Osteocyte (in vitro differentiated cells): Measurements from ENCODE around the gene CCDC86. TPM values are rescaled to one million over a fixed set of nuclear protein-coding genes. Genes with fewer than 3 reads are reported as not detected.
A peak's percentile ranks its signal among the peaks of the same experiment; 100 is the strongest.

Experiments used
- DNase-seq: peaks from one replicate; pipeline ENCODE4 v3.0.0; 2021; ENCODE audit warnings: mixed read lengths; ENCODE audit not compliant: unreplicated experiment; ENCODE audit errors: extremely low spot score
- H3K27ac Mint-ChIP-seq: one replicate; pipeline ENCODE4 v1.8.0; 2021; ENCODE audit warnings: mild to moderate bottlenecking, mixed read lengths; ENCODE audit not compliant: unreplicated experiment
- H3K27me3 Mint-ChIP-seq: one replicate; pipeline ENCODE4 v1.8.0; 2021; ENCODE audit warnings: mixed read lengths; ENCODE audit not compliant: unreplicated experiment
- H3K36me3 Mint-ChIP-seq: one replicate; pipeline ENCODE4 v1.8.0; 2021; ENCODE audit warnings: mixed read lengths; ENCODE audit not compliant: unreplicated experiment
- H3K4me1 Mint-ChIP-seq: one replicate; pipeline ENCODE4 v1.8.0; 2021; ENCODE audit warnings: mixed read lengths; ENCODE audit not compliant: unreplicated experiment
- H3K4me3 Mint-ChIP-seq: one replicate; pipeline ENCODE4 v1.8.0; 2021; ENCODE audit warnings: mild to moderate bottlenecking, moderate library complexity, mixed read lengths; ENCODE audit not compliant: unreplicated experiment
- H3K9me3 Mint-ChIP-seq: one replicate; pipeline ENCODE4 v1.8.0; 2021; ENCODE audit warnings: mixed read lengths; ENCODE audit not compliant: unreplicated experiment
- total RNA-seq: library from RNA; stranded (reverse); gene quantifications from 2 replicates; pipeline ENCODE4 v1.2.1, GENCODE V29; 2021
- TF ChIP-seq, protein P1 (sequence below): fragments of 200-600 bp; sonication (generic); IDR thresholded peaks from 2 replicates; pipeline ENCODE4 v1.5.0; 2021; ENCODE audit warnings: antibody characterized with exemption, mild to moderate bottlenecking, moderate library complexity

The CCDC86 gene
- total RNA-seq, 1 donor from 2014 or later, result 25.9 TPM

DNA sequence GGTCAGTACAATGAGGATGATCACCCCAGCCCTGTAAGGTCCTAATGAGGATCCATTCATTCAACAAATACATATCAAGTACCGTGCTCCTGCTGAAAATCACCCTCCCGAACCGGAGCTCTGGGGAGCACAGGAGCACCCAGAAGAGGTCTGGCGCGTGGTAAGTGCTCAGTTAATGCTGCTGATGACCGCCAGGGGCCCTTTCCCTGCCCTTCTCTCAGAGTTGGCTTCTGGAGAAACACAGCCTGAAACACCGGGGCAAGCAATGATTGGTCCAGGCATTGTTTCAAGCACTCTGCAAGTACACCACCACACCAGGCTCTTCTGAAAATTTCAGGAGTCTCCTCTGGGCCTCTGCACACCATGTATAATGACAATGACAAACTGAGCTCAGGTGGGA is 3.8 kb upstream of the CCDC86 start:
- TF ChIP-seq, protein P1, sequence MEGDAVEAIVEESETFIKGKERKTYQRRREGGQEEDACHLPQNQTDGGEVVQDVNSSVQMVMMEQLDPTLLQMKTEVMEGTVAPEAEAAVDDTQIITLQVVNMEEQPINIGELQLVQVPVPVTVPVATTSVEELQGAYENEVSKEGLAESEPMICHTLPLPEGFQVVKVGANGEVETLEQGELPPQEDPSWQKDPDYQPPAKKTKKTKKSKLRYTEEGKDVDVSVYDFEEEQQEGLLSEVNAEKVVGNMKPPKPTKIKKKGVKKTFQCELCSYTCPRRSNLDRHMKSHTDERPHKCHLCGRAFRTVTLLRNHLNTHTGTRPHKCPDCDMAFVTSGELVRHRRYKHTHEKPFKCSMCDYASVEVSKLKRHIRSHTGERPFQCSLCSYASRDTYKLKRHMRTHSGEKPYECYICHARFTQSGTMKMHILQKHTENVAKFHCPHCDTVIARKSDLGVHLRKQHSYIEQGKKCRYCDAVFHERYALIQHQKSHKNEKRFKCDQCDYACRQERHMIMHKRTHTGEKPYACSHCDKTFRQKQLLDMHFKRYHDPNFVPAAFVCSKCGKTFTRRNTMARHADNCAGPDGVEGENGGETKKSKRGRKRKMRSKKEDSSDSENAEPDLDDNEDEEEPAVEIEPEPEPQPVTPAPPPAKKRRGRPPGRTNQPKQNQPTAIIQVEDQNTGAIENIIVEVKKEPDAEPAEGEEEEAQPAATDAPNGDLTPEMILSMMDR, result peak; percentile 33

DNA sequence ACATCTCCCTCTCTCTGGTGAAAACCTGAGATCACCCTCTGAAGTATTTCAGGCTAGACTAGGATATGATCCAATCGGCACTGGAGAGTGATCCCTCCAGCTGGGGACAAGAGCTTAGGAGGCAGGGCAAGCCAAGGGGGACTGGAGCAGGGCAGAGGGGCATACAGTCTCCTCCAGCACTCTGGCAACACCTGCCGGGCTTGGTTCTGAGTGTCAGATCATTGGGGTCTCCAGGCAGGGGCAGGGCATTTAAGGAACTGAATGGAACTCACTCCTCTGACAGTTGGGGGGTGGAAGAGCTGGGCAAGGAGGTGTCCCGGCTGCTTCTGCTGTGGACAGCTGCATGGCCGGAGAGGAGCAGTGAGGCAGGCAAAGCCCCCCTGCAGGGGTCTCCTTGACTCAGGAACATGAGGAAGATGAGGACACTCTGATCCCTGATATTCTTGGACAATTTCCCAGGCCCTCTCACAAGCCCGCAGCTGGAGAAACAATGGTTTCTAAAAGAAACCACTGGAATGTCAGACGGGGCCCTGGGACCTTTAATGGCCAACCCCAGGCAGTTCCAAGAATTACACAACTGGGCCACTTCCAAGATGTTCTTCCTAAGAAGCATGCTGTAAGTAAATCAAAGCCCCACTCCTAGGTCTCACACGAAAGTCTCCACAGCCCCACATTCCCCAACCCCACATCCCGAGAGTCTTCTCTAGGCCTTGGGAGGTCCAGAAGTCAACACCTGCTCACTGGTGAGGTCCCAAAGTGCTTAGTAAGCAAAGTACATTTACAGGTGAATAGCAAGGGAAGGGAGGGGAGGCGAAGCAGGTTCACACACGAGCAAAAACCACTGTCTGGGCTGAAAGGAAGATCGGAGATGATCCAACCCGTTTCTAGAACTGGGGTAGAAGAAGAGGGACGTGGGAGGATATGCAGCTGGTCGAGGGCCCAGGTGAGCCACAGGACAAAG is 1.2 kb upstream of the CCDC86 start:
- TF ChIP-seq, protein P1, result no peak
- peak overlapping the region; percentile 84 for H3K4me3 Mint-ChIP-seq
- DNase-seq, result no peak

More for the DNA sequence above, 3.8 kb upstream of the CCDC86 start:
- Mint-ChIP-seq H3K4me1 (peaks cover 33% of the 10 kb centered on the region), H3K36me3 (no peaks in the 10 kb centered on the region), H3K9me3 (no peaks in the 10 kb centered on the region), H3K27ac (no peak overlapping the region), H3K4me3 (no peak overlapping the region), H3K27me3 (peaks cover 22% of the 10 kb centered on the region)
- DNase-seq, result no peak

DNA sequence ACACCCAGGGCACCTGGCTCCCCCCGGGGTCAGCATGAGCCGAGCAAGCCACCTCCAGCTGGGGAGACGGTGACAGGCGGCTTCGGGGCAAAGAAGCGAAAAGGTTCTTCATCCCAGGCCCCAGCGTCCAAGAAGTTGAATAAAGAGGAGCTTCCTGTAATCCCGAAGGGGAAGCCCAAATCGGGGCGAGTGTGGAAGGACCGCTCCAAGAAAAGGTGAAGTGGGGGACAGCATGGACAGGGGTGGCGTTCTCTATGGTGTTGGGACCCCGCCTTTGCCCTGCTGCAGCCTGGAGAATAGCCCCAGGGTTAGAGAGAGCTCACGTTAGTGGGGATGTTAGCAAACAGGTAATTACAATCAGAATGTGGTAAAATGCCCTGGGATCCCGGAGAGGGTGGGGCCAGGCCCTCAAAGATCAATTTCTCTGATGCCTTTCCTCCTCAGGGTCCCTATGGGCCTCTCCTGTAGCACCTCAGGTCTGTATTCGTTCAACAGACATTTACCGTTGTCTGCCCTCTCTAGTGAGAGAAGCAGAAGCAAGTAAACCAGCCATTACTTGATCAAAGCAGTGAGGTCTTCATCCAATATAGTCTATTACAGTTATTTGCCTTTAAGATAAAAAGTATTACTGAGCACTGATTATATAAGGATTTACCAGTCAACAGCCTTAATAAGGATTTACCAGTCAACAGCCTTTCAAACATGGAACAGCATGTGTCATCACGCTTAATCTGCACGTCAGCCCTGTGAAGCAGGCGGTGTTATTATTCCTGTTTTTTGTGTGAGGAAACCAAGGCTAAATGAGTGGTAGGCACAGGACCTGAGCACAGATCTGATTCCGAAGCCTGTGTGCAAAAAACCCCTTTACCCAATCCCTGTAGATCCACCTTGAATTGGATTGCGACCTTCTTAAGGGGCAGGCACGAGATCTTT is 1.0 kb downstream of the CCDC86 start:
- no peak for DNase-seq
- H3K4me3 Mint-ChIP-seq, result peak overlapping the region; percentile 84
- no peaks in the 10 kb centered on the region for H3K27me3 Mint-ChIP-seq
- H3K27ac Mint-ChIP-seq, result peak overlapping the region; percentile 97
- H3K9me3 Mint-ChIP-seq, result no peaks in the 10 kb centered on the region
- peaks cover 57% of the 10 kb centered on the region for H3K4me1 Mint-ChIP-seq
- TF ChIP-seq, protein P1, result no peak
- H3K36me3 Mint-ChIP-seq, result peaks cover 6% of the 10 kb centered on the region

More for the DNA sequence above, 1.2 kb upstream of the CCDC86 start:
- Mint-ChIP-seq H3K4me1 (peaks cover 57% of the 10 kb centered on the region), H3K27me3 (peaks cover 8% of the 10 kb centered on the region), H3K27ac (peak overlapping the region; percentile 97), H3K36me3 (peaks cover 2% of the 10 kb centered on the region), H3K9me3 (no peaks in the 10 kb centered on the region)

DNA sequence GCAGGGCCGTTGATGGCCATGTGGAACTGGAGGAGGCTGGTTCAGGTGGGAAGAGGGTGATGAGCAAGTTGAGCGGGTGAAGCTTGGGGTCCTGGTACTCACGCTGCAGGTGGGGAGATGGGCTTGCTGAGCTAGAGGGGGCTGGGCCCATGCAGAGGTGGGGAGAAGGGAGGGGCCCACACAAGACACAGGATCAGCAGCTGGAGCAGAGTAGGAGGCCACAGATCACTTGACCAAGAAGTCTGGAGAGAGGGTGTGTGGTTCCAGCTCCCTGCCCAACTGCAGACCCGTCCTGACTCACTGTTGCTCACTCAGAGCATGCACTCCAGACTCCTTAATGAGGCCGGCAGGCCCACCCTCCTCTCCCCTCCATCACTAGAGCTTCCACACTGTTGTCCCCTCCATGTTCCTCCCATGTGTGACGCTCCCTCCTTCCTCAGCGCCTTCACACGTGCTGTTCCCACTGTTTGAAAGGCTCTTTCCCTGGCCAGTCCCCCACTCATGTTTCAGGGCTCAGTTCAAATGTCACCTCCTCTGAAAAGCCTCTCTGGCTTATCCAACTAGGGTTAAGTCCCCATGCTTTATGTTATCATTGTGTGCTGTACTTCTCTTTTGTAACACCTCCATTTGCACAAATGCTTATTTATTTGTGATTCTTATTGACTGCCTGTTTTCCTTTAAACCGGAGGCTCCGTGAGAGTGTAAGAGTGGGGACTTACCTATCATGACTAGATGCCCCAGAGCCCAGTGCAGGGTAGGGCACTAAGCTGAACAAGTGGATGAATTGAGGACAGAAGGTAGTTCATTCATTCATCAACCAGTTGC is 2.3 kb downstream of the CCDC86 start:
- DNase-seq, result no peak
- peaks cover 12% of the 10 kb centered on the region for H3K36me3 Mint-ChIP-seq
- H3K4me1 Mint-ChIP-seq, result peaks cover 57% of the 10 kb centered on the region
- H3K27ac Mint-ChIP-seq, result peak overlapping the region; percentile 14
- no peaks in the 10 kb centered on the region for H3K9me3 Mint-ChIP-seq
- peak overlapping the region; percentile 84 for H3K4me3 Mint-ChIP-seq
- TF ChIP-seq, protein P1, result no peak
- no peaks in the 10 kb centered on the region for H3K27me3 Mint-ChIP-seq
